ENCODE results near the gene TRIM63. TPM values are rescaled to one million over a fixed set of nuclear protein-coding genes. Genes with fewer than 3 reads are reported as not detected.
A peak's percentile ranks its signal among the peaks of the same experiment; 100 is the strongest.

Gene TRIM63
- total RNA-seq, 2 experiments from 2014 or later, result not detected

DNA sequence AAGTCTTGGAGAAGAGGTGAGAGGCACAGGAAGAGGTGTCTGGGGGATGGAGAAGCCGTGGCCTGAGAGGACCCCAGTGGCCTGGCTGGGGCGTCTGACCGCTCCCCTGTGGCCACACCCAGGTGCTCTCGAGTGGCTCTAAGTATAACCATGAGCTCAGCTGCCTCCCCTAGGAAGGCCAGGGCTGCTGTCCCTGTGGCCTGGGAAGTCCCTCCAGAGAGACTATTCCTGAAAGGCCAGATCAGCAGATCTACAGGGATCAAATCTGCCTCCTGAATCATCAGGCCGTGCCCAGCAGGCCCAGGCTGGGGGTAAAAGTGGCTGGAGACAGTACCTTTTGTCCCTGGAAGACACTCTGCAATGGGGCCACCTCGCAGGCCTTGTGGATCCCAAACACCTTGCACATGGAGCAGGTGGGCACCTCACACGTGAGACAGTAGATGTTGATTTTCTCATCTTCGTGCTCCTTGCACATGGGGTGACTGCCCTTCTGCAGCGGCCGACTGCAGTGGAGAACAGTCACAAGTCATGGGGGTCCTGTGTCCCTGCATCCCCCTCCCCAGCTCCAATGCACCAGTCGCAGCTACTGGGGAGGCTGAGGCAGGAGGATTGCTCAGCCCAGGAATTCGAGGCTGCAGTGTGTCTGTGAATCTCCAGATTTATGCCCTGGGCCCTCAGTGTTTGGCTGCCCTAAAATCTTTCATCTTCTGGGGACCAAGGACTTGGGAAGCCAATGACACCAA lies 6.4 kb downstream of the TRIM63 start:
- Mint-ChIP-seq H3K4me1 (no peaks in the 10 kb centered on the region), H3K27me3 (peaks cover 25% of the 10 kb centered on the region), H3K9me3 (no peaks in the 10 kb centered on the region), H3K27ac (no peak overlapping the region), H3K36me3 (no peaks in the 10 kb centered on the region), H3K4me3 (no peak overlapping the region)
- DNase-seq (no peak), ATAC-seq (ENCODE audit: low read depth) (no peak)
- POLR2A ChIA-PET, result no interaction called here

- Mint-ChIP-seq H3K27ac (no peak overlapping the region), H3K4me1 (no peaks in the 10 kb centered on the region), H3K27me3 (peaks cover 22% of the 10 kb centered on the region), H3K9me3 (no peaks in the 10 kb centered on the region), H3K36me3 (no peaks in the 10 kb centered on the region), H3K4me3 (no peak overlapping the region)
- POLR2A ChIA-PET, result no interaction called here
- ATAC-seq (ENCODE audit: low read depth) (no peak), DNase-seq (no peak)
Measured at GRCh38 chr1:26059906-26060305, 7.5 kb downstream of the TRIM63 start.

- ATAC-seq (ENCODE audit: low read depth) (no peak), DNase-seq (no peak)
- H3K9me3 Mint-ChIP-seq, result no peaks in the 10 kb centered on the region
- H3K27me3 Mint-ChIP-seq, result peaks cover 32% of the 10 kb centered on the region
- no peaks in the 10 kb centered on the region for H3K4me1 Mint-ChIP-seq
- H3K36me3 Mint-ChIP-seq, result no peaks in the 10 kb centered on the region
- no peak overlapping the region for H3K27ac Mint-ChIP-seq
- H3K4me3 Mint-ChIP-seq, result no peak overlapping the region
- POLR2A ChIA-PET, result no interaction called here
Measured at GRCh38 chr1:26058052-26058595, 9.3 kb downstream of the TRIM63 start.

DNA sequence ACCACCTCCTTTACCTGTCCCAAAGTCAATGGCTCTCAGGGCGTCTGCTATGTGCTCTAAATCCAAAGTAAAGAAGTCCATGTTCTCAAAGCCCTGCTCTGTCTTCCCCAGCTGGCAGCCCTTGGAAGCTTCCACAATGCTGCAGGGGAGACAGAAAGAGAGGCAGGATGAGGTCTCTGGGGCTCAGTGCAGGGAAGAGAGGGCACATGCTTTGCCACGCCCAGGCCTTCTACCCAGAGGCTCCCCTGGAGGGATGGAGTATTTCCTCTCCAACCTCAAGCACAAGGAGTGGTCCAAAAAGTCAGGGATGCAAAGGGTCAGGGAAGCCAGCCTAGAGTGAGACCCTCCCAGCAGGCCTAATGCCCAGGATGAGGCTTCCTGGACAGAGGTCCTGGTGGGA lies 10.2 kb downstream of the TRIM63 start:
- no peak overlapping the region for H3K27ac Mint-ChIP-seq
- no peaks in the 10 kb centered on the region for H3K4me1 Mint-ChIP-seq
- H3K36me3 Mint-ChIP-seq, result no peaks in the 10 kb centered on the region
- ATAC-seq (ENCODE audit: low read depth) (no peak), DNase-seq (no peak)
- peaks cover 28% of the 10 kb centered on the region for H3K27me3 Mint-ChIP-seq
- H3K4me3 Mint-ChIP-seq, result no peak overlapping the region
- no peaks in the 10 kb centered on the region for H3K9me3 Mint-ChIP-seq
- POLR2A ChIA-PET, result no interaction called here

DNA sequence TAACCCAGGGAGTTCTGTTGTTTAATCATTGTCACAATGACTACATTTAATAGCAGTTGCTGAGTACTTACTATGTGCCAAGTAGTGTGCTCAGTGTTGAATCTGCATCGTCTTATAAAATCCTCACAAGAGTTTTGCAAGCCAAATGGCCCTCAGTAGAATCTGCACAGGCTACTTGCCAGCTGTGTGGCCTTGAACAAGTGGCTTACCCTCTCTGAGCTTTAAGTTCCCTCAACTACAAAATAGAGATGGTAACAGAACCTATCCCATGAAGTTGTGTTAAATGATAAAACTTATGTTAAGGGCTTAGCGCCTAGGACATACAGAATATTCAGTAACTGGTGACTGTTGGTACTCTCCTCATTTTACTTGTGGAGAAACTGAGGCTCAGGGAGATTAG lies 12.4 kb downstream of the TRIM63 start:
- Mint-ChIP-seq H3K4me1 (peaks cover 7% of the 10 kb centered on the region), H3K27ac (no peak overlapping the region), H3K4me3 (no peak overlapping the region), H3K9me3 (no peaks in the 10 kb centered on the region), H3K36me3 (no peaks in the 10 kb centered on the region), H3K27me3 (peaks cover 45% of the 10 kb centered on the region)
- DNase-seq (no peak), ATAC-seq (ENCODE audit: low read depth) (no peak)
- POLR2A ChIA-PET, result interaction anchor here (1.0 kb wide), 1 partner anchor 12 kb away, joined by 3 read pairs; no protein-coding TSS in a partner anchor

DNA sequence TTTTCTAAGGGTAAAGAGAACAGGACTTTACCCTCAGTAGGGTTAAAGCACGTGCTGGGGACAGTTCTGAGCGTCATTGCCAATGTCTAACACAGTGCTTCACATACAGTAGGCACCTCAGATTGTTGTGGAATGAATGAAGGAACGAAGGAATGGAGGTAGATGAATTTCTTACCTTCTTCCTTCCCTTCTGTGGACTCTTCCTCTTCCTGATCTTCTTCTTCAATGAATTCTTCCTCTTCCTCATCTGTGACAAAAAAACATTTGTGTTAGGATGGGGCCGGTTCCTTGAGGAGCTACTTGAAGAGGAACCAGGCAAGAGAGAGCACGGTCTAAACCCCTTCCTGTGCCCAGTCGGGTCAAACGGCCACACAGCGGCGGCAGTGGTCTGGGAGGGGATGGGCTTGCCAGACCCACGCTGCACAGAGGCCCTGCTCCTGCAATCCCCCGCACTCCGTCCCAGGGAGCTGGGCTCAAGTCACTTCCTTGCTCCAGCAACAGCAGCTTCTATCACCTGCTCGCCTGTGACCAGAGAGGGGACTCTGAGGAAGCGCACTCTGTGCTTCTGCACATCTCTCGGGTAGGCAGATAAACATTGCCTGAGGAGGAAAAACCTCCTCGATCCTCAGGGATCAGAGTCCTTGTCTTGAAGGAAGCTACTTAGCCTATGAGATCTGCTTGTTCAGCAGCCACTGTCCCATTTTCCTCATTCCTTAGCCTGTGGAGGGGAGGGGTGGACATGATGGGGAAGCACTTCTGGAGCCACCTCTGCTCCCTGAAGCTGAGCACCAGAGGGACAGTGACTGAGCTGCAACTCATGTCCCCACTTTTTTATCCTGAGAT lies 13.5 kb downstream of the TRIM63 start:
- ATAC-seq (ENCODE audit: low read depth), result no peak
- no peak for DNase-seq
- H3K4me1 Mint-ChIP-seq, result peaks cover 7% of the 10 kb centered on the region
- H3K4me3 Mint-ChIP-seq, result no peak overlapping the region
- no peaks in the 10 kb centered on the region for H3K36me3 Mint-ChIP-seq
- POLR2A ChIA-PET, result interaction anchor here (0.9 to 1.0 kb wide), 2 partner anchors 11 to 246 kb away, joined by 3 read pairs; no protein-coding TSS in a partner anchor
- H3K27ac Mint-ChIP-seq, result no peak overlapping the region
- H3K27me3 Mint-ChIP-seq, result peaks cover 53% of the 10 kb centered on the region
- no peaks in the 10 kb centered on the region for H3K9me3 Mint-ChIP-seq

DNA sequence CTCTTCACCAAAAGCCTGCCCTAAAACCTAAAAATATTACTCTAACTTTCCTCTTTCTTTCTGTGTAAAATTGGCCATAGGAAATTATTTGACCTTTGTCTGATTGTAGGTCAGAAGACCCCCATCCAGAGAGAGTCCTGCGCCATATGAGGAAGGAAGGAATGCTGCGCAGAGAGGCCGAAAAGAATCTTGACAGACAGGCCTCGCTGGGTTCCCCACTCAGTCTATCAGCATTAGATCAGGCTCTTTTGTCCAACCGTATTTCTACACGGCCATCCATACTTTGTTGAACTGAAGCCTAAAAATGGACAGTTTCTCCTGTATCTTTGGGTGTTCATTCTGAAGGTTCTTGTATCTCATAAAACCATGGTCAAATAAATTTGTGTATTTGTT lies 17.2 kb downstream of the TRIM63 start:
- Mint-ChIP-seq H3K27me3 (peaks cover 69% of the 10 kb centered on the region), H3K36me3 (no peaks in the 10 kb centered on the region), H3K27ac (no peak overlapping the region), H3K4me3 (no peak overlapping the region), H3K4me1 (peaks cover 8% of the 10 kb centered on the region), H3K9me3 (no peaks in the 10 kb centered on the region)
- POLR2A ChIA-PET, result no interaction called here
- no peak for DNase-seq
- ATAC-seq (ENCODE audit: low read depth), result no peak

DNA sequence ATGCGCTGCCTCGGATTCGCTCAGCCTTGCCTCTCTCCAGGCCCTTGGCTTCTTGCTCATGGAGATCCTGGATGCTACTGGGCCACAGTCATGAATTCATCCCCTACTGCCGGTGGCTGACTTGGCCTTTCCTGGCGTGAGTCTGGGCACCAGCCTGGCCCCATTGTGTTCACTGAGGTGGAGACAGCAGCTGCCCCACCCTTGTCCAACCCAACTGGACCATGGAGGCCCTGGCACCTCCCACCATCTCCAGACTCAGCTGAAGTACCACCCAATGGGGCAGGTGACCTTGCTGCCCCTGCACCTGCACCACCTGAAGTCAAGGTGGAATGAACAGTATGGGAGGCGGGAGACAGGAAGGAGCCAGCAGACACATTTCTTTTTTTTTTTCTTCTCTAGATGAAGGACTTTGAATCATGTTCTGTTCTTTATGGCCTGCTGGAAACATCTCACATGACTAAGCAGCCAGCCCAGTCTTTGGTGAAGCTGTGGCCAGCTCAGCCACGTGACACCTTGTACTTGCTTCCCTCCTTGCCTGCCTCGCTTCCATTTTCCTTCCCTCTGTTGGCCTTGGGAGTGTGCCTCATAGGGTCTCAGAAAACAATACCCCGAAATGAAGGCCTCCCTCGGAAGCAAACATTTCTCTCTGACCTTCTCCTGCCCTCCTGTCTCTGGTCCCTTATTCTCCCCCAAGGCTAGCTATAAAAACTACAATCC lies 17.7 kb downstream of the TRIM63 start:
- H3K36me3 Mint-ChIP-seq, result no peaks in the 10 kb centered on the region
- POLR2A ChIA-PET, result no interaction called here
- ATAC-seq (ENCODE audit: low read depth), result no peak
- no peak overlapping the region for H3K27ac Mint-ChIP-seq
- DNase-seq, result no peak
- peaks cover 9% of the 10 kb centered on the region for H3K4me1 Mint-ChIP-seq
- no peaks in the 10 kb centered on the region for H3K9me3 Mint-ChIP-seq
- no peak overlapping the region for H3K4me3 Mint-ChIP-seq
- H3K27me3 Mint-ChIP-seq, result peaks cover 72% of the 10 kb centered on the region

- H3K9me3 Mint-ChIP-seq, result no peaks in the 10 kb centered on the region
- POLR2A ChIA-PET, result no interaction called here
- H3K36me3 Mint-ChIP-seq, result no peaks in the 10 kb centered on the region
- peaks cover 9% of the 10 kb centered on the region for H3K4me1 Mint-ChIP-seq
- H3K27ac Mint-ChIP-seq, result no peak overlapping the region
- H3K4me3 Mint-ChIP-seq, result no peak overlapping the region
- DNase-seq (no peak), ATAC-seq (ENCODE audit: low read depth) (no peak)
- H3K27me3 Mint-ChIP-seq, result peaks cover 76% of the 10 kb centered on the region
Measured at GRCh38 chr1:26047278-26047874, 20.1 kb downstream of the TRIM63 start.

DNA sequence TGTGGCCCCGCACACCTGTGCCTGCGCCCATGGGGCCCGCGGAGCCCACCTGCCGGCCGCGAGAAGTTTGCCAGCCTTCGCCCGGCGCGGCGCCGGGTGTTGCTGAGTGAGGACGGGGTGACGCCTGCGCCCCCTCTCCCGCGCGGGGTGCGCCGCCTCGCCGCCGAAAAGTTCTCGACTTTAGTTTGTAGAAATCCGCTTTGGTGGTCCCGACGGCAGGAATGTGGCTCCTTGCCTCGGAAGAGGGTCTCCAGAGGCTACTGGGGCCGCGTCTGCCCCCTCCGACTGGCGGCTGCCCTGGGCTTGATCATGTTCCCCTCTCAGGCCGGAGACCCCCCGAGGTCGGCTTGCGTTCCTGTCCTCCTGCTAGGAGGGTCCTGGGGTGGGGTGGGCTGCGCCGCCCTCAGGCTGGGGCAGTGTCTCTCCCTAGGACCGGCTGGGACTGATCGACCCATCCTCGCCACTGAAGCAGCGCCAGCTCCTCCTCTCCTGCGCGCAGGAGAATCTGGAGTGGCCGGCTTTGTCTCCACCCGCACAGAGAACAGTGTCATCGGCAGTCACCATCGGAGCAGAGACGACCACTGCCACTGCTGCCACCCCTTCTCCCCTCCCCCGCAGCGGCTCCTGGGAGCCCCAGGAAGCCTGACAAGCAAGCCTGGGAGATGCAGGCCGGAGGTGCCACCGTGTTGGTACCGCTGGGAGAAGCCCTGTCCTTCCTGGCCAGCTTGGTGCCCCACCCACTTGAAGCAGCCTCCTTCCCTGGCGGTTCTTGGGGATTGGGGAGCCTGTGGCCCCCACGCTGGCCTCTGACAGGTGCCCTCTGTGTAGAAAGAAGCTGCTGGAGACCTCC lies 21.0 kb downstream of the TRIM63 start:
- H3K4me3 Mint-ChIP-seq, result no peak overlapping the region
- POLR2A ChIA-PET, result no interaction called here

DNA sequence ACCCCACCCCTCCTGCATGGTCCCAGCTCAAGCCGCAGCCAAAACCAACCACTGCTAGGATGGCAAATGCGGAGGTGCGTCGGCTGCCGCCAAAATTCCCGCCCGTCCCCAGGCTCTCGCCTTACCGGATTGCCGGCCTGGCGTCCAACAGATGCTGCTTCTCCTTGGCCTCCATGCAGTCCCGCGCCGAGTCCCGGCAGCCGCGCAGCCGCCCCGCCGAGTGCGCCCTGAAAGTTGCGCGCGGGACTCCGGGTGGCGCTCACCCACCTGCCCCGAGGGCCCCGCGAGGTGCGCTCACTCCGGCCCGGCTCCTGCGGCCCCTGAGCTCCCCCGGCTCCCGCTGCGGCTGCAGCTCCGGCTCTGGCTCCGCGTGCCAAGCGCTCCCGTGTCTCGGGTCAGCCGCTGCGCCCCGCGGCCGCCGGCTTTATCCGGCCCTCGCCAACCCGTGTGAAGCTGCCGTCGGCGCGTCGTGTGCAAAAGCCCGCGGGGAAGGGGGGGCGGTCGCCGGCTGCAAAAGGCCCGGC lies 21.6 kb downstream of the TRIM63 start, which contains the start of gene SLC30A2:
TSS of gene SLC30A2 (minus strand) at position 397 of the 524 bp plus-strand sequence. CDS start at position 175, 222 bp downstream.
- Mint-ChIP-seq H3K4me3 (peak within 1 kb of the TSS; percentile 8), H3K4me1 (peaks cover 2% of the 10 kb centered on the region), H3K36me3 (no peaks in the 10 kb centered on the region), H3K9me3 (no peaks in the 10 kb centered on the region), H3K27ac (no peak within 1 kb of the TSS), H3K27me3 (peaks cover 65% of the 10 kb centered on the region)
- peak; percentile 19 for ATAC-seq (ENCODE audit: low read depth)
- DNase-seq, result no peak
- POLR2A ChIA-PET, result no interaction called here

More for the DNA sequence above, 21.0 kb downstream of the TRIM63 start:
- ATAC-seq (ENCODE audit: low read depth), result no peak
- DNase-seq, result no peak
- Mint-ChIP-seq H3K9me3 (no peaks in the 10 kb centered on the region), H3K36me3 (no peaks in the 10 kb centered on the region), H3K27ac (no peak overlapping the region), H3K27me3 (peaks cover 71% of the 10 kb centered on the region), H3K4me1 (peaks cover 9% of the 10 kb centered on the region)

All from activated naive CD8-positive, alpha-beta T cell treated with anti-CD3 and anti-CD28 coated beads, Interleukin-2, amount 10 ng/mL, durations not matched to agents 7 days and 5 days (primary cell).